Sigmoid colon (tissue), 7 donors: ENCODE results near the gene PTPRQ. TPM values are rescaled to one million over a fixed set of nuclear protein-coding genes. Genes with fewer than 3 reads are reported as not detected.
A peak's percentile ranks its signal among the peaks of the same experiment; 100 is the strongest.

ENCODE experiments used
- DNase-seq: peaks from one replicate; pipeline ENCODE4 v3.0.0-alpha.2; 2019
- H3K27ac ChIP-seq, 4 donors: fragments of 200-600 bp; sonication (generic); one replicate each; pipeline ENCODE4 v1.5.1; 2016 to 2019; ENCODE audit warnings: mild to moderate bottlenecking in 1 of 4
- H3K27me3 ChIP-seq, 3 donors: fragments of 200-600 bp; sonication (generic); one replicate each; pipeline ENCODE4 v1.5.1; 2019; ENCODE audit warnings: mild to moderate bottlenecking in 1 of 3
- H3K36me3 ChIP-seq, 4 donors: fragments of 200-600 bp; sonication (generic); one replicate each; pipeline ENCODE4 v1.5.1; 2016 to 2019
- H3K4me1 ChIP-seq, 4 donors: fragments of 200-600 bp; sonication (generic); one replicate each; pipeline ENCODE4 v1.5.1; 2017 to 2019
- H3K4me3 ChIP-seq, 4 donors: fragments of 200-600 bp; sonication (generic); one replicate each; pipeline ENCODE4 v1.5.1; 2017 to 2019; ENCODE audit warnings: mild to moderate bottlenecking in 2 of 4, moderate library complexity in 1 of 4
- H3K9me3 ChIP-seq, 4 donors: fragments of 200-600 bp in 3 of 4; sonication (generic) in 3 of 4; one replicate each; pipeline versions ENCODE4 v1.5.1 to v1.6.1; 2013 to 2019
- EP300 ChIP-seq, 4 donors: sonication (generic); formaldehyde crosslinking; IDR thresholded peaks; one replicate each; pipeline ENCODE4 v1.6.1; 2017; ENCODE audit warnings: antibody characterized with exemption in 4 of 4
- POLR2A ChIP-seq, 2 donors: fragments of 450-650 bp; IDR thresholded peaks; one replicate each; pipeline ENCODE4 v1.6.1; 2016; ENCODE audit warnings: antibody characterized with exemption in 2 of 2, mild to moderate bottlenecking in 2 of 2, moderate library complexity in 2 of 2
- POLR2AphosphoS5 ChIP-seq, 4 donors: sonication (generic); formaldehyde crosslinking; IDR thresholded peaks; one replicate each; pipeline ENCODE4 v1.6.1; 2017; ENCODE audit warnings: antibody characterized with exemption in 4 of 4
- WGBS, 2 donors: extraction: QIAGEN DNeasy Blood & Tissue Kit; methylation state at CpG; one replicate each; pipeline ENCODE4 v1.1.7; 2013; 5-methylcytosine and 5-hydroxymethylcytosine counted together
- intact Hi-C: fragments of 100-400 bp; cut with DNase I; formaldehyde crosslinking; loops from one replicate; pipeline ENCODE4 v1.15.1; 2023
- polyA plus RNA-seq, 3 donors: library from polyadenylated mRNA; stranded (reverse); fragments of 200-250 nt; gene quantifications; one replicate each; pipeline ENCODE4 v1.2.3, GENCODE V29; 2013
- total RNA-seq, 4 donors: library from RNA; depleted of rRNA; stranded (reverse); fragments of >200 nt; gene quantifications; one replicate each; pipeline ENCODE4 v1.1.0, GENCODE V29; 2016
- TF ChIP-seq, protein P1 (sequence below), 4 experiments: fragments of 450-650 bp in 3 of 4; fragments of 200-600 bp in 1 of 4; IDR thresholded peaks; one replicate each; pipeline ENCODE4 v1.5.1; 2016 to 2019; ENCODE audit warnings: antibody characterized with exemption in 4 of 4, mild to moderate bottlenecking in 3 of 4, moderate library complexity in 2 of 4
- donor health status: healthy with polysubstance abuse.
- donor health status: Bipolar disorder and iron deficiency.
- donor health status: healthy.

Gene PTPRQ
- total and polyA plus RNA-seq, 7 donors, result 0.33 to 1.9 (median 0.59) TPM; not detected in 3

DNA sequence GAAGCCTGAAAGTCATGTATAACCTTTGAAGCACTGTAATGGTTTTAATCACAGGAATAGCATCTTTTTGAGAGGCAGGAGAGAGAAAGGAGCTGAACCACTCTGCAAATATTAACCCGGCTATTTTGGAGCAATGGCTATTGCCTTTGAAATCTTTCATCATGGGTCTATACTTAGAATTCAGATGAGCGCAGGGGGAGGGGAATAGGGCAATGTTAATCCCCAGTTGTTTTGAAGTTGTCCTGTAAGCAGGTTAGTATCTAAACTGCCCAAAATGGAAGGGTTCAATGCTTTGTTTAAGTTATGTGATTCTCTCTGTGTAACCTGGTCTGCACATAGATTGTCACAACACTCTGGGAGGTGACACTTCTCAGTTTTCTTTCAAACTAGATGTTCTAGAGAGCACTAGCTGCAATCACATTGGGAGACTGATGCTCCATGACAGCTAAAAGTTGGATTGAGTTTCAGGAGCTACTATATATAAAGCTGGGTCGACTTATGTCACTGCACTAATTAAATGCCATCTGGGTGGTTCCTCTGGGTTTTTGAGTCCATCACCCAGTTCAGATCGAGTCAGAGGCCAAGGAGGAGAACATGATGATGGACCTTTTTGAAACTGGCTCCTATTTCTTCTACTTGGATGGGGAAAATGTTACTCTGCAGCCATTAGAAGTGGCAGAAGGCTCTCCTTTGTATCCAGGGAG is 263.2 kb downstream of the PTPRQ start, which contains the start of gene MYF6:
Gene MYF6 (plus strand): TSS at position 509 of the 704 bp plus-strand sequence. CDS start 86 bp downstream, at position 595.
- H3K4me3 ChIP-seq, result peak within 1 kb of the TSS in 1 of 4 donors; percentile 15
- no peak for DNase-seq
- intact Hi-C loops, result no loop called here
- 47 to 61% methylated on average over 4 of the region's 4 CpGs for WGBS, 2 donors
- H3K9me3 ChIP-seq, result no peaks in the 10 kb centered on the region
- H3K27ac ChIP-seq, result no peak within 1 kb of the TSS
- peaks cover 0 to 8% (median 0%) of the 10 kb centered on the region in 4 donors for H3K4me1 ChIP-seq
- no peak for TF ChIP-seq POLR2A (IDR thresholded peaks at IDR 0.05)
- no peak for TF ChIP-seq POLR2AphosphoS5 (IDR thresholded peaks at IDR 0.05)
- TF ChIP-seq, protein P1, sequence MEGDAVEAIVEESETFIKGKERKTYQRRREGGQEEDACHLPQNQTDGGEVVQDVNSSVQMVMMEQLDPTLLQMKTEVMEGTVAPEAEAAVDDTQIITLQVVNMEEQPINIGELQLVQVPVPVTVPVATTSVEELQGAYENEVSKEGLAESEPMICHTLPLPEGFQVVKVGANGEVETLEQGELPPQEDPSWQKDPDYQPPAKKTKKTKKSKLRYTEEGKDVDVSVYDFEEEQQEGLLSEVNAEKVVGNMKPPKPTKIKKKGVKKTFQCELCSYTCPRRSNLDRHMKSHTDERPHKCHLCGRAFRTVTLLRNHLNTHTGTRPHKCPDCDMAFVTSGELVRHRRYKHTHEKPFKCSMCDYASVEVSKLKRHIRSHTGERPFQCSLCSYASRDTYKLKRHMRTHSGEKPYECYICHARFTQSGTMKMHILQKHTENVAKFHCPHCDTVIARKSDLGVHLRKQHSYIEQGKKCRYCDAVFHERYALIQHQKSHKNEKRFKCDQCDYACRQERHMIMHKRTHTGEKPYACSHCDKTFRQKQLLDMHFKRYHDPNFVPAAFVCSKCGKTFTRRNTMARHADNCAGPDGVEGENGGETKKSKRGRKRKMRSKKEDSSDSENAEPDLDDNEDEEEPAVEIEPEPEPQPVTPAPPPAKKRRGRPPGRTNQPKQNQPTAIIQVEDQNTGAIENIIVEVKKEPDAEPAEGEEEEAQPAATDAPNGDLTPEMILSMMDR (IDR thresholded peaks at IDR 0.05), result no peak
- no peak for TF ChIP-seq EP300 (IDR thresholded peaks at IDR 0.05)
- H3K36me3 ChIP-seq, result no peaks in the 10 kb centered on the region
- H3K27me3 ChIP-seq, result peaks cover 0 to 37% (median 18%) of the 10 kb centered on the region in 3 donors

DNA sequence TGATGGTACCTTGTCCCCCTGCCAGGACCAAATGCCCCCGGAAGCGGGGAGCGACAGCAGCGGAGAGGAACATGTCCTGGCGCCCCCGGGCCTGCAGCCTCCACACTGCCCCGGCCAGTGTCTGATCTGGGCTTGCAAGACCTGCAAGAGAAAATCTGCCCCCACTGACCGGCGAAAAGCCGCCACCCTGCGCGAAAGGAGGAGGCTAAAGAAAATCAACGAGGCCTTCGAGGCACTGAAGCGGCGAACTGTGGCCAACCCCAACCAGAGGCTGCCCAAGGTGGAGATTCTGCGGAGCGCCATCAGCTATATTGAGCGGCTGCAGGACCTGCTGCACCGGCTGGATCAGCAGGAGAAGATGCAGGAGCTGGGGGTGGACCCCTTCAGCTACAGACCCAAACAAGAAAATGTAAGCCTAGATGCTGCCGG is 263.8 kb downstream of the PTPRQ start:
- Histone ChIP-seq H3K27me3 (peaks cover 0 to 40% (median 18%) of the 10 kb centered on the region in 3 donors), H3K4me1 (peaks cover 0 to 8% (median 0%) of the 10 kb centered on the region in 4 donors), H3K36me3 (no peaks in the 10 kb centered on the region), H3K9me3 (no peaks in the 10 kb centered on the region), H3K4me3 (no peak overlapping the region), H3K27ac (no peak overlapping the region)
- intact Hi-C loops, result no loop called here
- TF ChIP-seq POLR2A (IDR thresholded peaks at IDR 0.05) (no peak), EP300 (IDR thresholded peaks at IDR 0.05) (no peak), POLR2AphosphoS5 (IDR thresholded peaks at IDR 0.05) (no peak)
- TF ChIP-seq, protein P1 (IDR thresholded peaks at IDR 0.05), result no peak
- peak; percentile 59 for DNase-seq
- 26 to 44% methylated on average over 21 of the region's 21 CpGs for WGBS, 2 donors

DNA sequence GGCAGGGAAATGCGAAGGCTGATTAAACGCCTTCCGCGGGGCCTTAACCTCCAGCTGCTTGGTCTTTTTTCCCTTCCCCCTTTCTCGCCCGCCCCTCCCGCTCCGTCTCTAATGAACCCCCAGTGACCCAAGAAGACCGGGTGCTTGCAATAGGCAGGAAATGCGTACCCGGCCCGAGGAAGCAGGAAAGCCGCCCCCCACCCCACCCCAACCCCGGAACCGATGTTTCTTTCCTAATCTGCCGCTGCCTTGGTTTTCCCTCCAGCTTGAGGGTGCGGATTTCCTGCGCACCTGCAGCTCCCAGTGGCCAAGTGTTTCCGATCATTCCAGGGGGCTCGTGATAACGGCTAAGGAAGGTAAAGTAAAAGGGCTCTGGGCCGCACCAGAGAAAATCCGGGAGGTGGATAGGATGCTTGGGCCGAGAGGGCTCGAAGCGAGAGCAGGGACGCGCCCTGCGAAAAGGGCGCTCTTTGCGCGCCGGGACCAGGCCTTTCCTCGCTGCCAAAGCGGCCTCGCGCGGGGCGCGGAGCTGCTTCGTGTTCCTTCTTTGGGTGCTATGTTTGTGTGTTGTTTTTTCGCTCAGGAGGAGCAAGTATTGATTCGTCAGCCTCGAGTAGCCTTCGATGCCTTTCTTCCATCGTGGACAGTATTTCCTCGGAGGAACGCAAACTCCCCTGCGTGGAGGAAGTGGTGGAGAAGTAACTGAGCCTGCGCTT is 264.4 kb downstream of the PTPRQ start:
- Histone ChIP-seq H3K4me1 (peaks cover 0 to 8% (median 0%) of the 10 kb centered on the region in 4 donors), H3K36me3 (no peaks in the 10 kb centered on the region), H3K27me3 (peaks cover 0 to 46% (median 18%) of the 10 kb centered on the region in 3 donors), H3K9me3 (no peaks in the 10 kb centered on the region), H3K27ac (no peak overlapping the region), H3K4me3 (peak overlapping the region in 1 of 4 donors; percentile 15)
- WGBS, 2 donors, result 6 to 26% methylated on average over 50 of the region's 50 CpGs
- no peak for DNase-seq
- intact Hi-C loops, result no loop called here
- TF ChIP-seq POLR2A (IDR thresholded peaks at IDR 0.05), result no peak
- TF ChIP-seq POLR2AphosphoS5 (IDR thresholded peaks at IDR 0.05), result no peak
- TF ChIP-seq EP300 (IDR thresholded peaks at IDR 0.05), result no peak

DNA sequence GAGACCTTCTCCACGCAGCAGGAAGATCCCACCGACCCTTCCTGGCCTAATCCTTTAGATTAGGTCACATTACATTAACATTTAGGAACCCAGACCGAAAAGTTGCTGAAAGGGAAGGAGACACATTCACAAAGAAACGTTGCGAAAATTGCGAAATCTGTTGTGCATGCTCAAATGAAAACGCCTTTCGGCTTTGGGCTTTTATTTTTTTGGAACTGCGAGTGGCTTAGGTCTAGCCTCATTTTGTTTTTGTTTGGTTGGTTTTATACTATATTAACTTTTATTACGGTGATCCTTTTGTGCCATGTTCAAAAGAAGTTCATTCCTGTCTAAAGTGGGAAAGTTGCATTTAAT is 264.9 kb downstream of the PTPRQ start:
- WGBS, 2 donors, result 29 to 46% methylated on average over 10 of the region's 10 CpGs
- no peak for DNase-seq
- Histone ChIP-seq H3K27ac (no peak overlapping the region), H3K4me1 (peaks cover 0 to 8% (median 0%) of the 10 kb centered on the region in 4 donors), H3K4me3 (no peak overlapping the region), H3K9me3 (no peaks in the 10 kb centered on the region), H3K27me3 (peaks cover 0 to 50% (median 18%) of the 10 kb centered on the region in 3 donors), H3K36me3 (no peaks in the 10 kb centered on the region)
- TF ChIP-seq, protein P1 (IDR thresholded peaks at IDR 0.05), result no peak
- TF ChIP-seq EP300 (IDR thresholded peaks at IDR 0.05) (no peak), POLR2AphosphoS5 (IDR thresholded peaks at IDR 0.05) (no peak), POLR2A (IDR thresholded peaks at IDR 0.05) (no peak)
- intact Hi-C loops, result no loop called here
